Measurements from ENCODE around the gene SECISBP2.

The SECISBP2 gene

DNA sequence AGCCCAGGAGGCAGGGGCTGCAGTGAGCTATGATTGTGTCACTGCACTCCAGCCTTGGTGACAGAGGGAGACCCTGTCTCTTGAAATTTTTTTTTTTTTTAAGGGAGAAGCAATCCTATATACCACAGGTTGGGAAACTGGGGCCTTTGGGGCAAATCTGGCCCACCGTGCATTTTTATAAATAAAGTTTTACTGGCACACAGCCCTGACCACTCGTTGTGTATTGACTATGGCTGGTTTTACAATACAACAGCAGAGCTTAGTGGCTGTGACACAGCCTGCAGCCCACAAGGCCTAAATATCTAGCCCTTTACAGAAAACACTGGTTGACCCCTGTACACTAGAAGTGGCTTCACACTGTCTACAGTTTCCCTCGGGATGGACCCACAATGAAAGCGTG, 58.0 kb downstream of the SECISBP2 start:
- in situ Hi-C loops (cut with MboI; ENCODE audit: low pct_unique_long_range_greater_than_20kb, low sequenced_read_pairs) = no loop called here
- DNase-seq = no peak

- DNase-seq = no peak
- in situ Hi-C loops (cut with MboI; ENCODE audit: low pct_unique_long_range_greater_than_20kb, low sequenced_read_pairs) = no loop called here
Observed at GRCh38 chr9:89376741-89377351, 58.5 kb downstream of the SECISBP2 start.

DNA sequence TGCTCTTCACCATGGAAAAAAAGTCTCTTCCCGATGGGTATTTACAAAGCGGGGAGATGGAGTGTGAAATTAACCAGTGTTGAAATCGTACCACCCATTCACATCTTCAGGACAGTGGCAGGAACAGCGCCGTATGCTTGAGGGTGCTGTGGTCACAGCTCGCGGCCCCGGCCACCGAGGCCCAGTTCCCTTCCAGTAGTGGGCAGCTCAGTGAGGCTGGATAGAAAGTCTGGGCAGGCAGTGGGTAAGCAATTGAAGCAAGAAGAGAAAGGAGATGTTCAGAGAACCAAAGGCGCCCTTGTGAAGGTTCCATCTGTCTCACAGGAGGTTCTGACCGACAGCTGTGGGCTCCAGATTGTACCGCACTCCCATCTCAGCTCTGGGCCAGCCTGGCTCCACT, 59.1 kb downstream of the SECISBP2 start:
- DNase-seq = no peak
- in situ Hi-C loops (cut with MboI; ENCODE audit: low pct_unique_long_range_greater_than_20kb, low sequenced_read_pairs) = no loop called here

- in situ Hi-C loops (cut with MboI; ENCODE audit: low pct_unique_long_range_greater_than_20kb, low sequenced_read_pairs) = no loop called here
Observed at GRCh38 chr9:89378541-89378940, 60.2 kb downstream of the SECISBP2 start.

GRCh38 chr9:89379031-89379430, 60.7 kb downstream of the SECISBP2 start:
- no peak for DNase-seq
- in situ Hi-C loops (cut with MboI; ENCODE audit: low pct_unique_long_range_greater_than_20kb, low sequenced_read_pairs) = no loop called here

More at GRCh38 chr9:89378541-89378940, 60.2 kb downstream of the SECISBP2 start:
- no peak for DNase-seq

DNA sequence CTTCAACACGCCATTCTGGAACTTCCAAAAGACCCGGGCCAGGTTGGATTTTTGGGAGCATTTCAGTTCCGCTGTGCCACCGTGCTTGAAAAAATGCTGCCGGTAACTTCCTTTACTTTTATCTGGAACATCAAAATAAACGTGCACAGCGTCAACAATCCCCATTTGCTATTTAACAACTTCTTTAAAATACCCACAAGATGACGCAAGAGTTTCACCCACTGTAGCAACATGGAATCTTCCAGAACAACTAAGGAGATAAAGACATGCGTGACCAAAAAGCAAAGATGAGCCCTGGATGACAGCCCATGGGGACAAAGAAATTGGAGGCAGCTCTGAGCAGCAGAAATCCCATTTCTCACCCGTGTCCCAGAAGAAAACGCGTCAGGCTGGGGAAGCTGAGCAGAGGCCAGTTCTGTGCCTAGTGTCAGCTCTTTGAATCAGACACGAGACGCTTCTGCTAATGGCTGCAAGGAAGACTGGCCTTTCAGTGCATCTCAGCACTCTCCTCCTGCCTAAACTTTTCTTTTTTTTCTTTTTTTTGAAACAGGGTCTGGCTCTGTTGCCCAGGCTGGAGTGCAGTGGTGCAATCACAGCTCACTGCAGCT, 61.3 kb downstream of the SECISBP2 start:
- DNase-seq = peak; percentile 61
- in situ Hi-C loops (cut with MboI; ENCODE audit: low pct_unique_long_range_greater_than_20kb, low sequenced_read_pairs) = no loop called here

GRCh38 chr9:89380437-89381307, 62.4 kb downstream of the SECISBP2 start:
- in situ Hi-C loops (cut with MboI; ENCODE audit: low pct_unique_long_range_greater_than_20kb, low sequenced_read_pairs) = no loop called here
- DNase-seq = no peak

DNA sequence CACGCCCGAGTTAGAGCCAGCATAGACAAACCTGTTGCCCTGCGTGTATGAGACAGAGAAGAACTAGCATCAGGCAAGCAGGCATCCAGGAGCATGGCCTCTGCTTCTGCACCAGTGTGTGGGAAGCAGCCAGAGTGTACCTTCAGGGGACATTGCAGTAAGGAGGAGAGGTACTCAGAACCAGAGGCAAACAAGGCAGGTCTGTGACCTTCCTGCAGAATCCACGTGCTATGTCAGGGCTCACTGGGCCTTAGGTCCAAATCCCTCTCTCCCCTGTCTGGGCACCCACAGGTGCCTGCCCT, 63.0 kb downstream of the SECISBP2 start:
- in situ Hi-C loops (cut with MboI; ENCODE audit: low pct_unique_long_range_greater_than_20kb, low sequenced_read_pairs) = no loop called here
- DNase-seq = no peak

DNA sequence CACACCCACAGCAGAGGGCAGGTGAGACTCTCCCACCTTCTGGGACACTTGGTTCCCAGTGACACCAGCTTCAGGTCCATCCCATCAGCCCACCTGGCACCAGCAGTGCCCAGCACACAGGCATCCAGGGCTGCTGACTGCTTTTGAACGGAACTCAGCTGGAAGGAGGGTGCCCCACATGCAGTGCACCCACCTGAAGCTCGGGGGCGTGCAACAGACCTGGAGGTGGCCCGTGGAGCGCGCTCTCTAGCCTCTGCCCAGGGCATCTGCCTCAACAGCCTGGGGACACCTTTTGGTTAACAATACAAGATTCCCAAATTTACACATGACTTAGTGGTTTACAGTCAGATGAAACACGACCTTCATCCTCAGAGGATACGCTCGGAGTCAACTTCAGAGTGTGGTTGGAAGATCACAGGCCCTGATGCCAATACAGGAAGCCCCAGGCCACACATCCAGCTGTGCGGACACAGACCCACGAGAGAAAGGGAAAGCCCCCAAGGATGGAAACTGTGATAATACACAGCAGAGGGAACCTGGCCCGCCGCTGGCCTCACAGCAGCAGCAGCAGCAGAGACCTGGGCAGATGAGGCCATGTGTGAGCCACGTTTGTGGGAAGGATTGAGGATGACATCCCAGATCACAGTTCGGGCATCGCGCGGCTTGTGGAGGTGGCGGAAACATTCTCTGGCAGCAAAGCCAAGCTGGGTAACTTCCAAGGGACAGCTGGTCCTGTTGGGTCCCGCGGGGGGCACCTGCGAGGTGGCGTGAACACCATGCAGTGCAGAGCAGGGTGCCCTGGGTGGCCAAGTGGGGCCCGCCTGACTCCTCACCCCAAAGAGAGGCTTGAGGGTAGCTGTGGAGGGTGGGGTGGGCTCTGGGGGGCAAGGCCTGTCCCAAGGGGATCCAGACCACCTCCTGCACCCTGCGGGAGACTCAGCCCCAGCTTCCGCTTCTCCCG, 64.0 kb downstream of the SECISBP2 start:
- in situ Hi-C loops (cut with MboI; ENCODE audit: low pct_unique_long_range_greater_than_20kb, low sequenced_read_pairs) = no loop called here

DNA sequence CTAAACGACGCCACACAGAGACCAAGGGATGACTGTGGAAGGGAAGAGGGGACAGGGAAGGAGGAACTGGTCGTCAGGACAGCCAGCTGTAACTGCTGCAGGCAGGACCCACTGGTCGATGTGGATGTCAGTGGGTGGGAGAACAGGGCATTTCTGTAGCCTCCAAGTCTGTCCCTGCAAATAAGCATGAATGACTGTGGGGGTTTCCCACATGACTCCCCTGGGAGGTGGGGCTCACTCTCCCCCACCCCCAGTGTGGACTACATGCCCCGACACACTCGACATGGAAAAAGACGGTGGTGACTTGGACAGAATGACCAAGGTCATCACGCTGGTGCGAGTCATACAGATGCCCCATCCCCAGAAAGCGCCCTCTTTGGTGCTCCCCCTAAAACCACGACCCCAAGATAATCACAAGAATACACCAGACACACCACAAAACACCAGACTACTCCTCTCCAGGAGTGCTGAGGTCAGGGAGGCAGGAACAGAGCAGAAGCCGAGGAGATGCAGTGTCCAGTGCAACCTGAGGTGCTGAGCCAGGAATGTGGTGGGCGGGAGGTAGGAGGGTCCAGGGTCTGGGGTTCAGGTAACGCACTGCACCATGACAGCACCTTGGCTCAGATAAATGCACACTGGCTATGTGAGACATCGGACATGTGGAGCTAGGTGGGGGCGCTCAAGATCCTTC, 64.9 kb downstream of the SECISBP2 start:
- no peak for DNase-seq
- in situ Hi-C loops (cut with MboI; ENCODE audit: low pct_unique_long_range_greater_than_20kb, low sequenced_read_pairs) = no loop called here

More for the DNA sequence above, 64.0 kb downstream of the SECISBP2 start:
- DNase-seq = no peak

DNA sequence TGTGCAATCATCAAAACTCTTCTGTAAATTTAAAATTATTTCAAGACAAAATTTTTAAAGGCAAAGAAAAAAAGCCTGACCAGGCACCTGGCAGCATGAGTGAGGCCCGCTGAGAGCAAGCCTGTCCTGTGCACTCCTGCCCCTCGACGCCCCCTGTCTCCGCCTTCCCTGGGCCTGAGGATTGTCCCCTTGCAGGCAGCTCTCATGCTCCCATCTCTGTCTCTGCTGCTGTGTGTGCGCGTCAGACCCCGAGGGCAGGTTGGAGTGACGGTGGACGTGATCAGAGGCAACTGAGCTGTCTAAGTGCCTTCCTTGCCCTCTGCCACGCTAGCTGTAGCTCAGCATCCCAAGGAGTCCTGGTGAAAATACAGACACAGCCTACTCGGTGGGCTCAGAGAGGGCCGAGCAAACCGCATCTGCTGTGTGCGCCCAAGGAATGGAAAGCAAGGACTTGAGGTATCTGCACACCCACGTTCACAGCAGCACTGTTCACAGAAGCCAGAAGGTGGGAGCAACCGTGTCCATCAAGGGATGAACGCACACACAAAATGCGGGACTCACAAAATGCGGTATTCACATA, 65.5 kb downstream of the SECISBP2 start:
- DNase-seq = no peak
- in situ Hi-C loops (cut with MboI; ENCODE audit: low pct_unique_long_range_greater_than_20kb, low sequenced_read_pairs) = no loop called here

DNA sequence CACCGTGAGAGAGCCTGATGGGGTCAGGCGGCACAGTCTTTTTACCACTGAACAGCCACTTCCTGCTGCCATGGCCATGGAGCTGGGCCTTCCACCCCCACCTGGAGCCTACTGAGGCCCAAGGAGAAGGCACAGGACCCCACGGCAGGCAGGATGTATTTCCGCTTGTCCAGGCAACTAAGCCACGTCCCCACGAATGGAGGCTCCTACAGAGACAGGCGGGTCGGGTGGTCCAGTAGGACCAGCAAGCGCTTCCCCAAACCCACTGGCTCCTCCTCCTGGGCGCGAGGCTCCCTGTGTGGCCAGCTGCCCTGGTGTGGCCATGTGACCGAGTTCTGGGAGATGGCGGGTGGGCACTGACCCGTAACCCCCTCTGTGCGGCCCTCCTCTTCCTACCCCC, 66.5 kb downstream of the SECISBP2 start:
- DNase-seq = no peak
- in situ Hi-C loops (cut with MboI; ENCODE audit: low pct_unique_long_range_greater_than_20kb, low sequenced_read_pairs) = no loop called here

DNA sequence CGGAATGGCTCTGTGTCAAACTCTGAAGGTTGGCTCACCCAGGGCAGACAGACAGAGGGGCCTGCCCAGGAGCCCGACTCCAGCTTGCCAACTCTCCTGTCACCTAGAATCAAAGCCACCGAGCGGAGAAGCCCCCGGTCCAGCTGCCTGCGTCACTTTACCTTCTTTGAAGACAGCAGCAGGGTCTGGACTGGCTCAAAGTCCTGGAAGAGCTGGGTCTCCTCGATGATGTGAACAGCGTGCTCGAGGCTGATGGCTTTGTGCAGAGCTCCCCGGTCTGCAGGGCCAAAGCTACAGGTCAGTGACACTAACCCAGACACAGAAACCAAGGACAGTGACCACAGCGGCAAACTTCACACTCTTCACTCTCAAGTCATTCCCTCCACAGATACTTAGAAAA, 67.9 kb downstream of the SECISBP2 start:
- DNase-seq = no peak
- in situ Hi-C loops (cut with MboI; ENCODE audit: low pct_unique_long_range_greater_than_20kb, low sequenced_read_pairs) = no loop called here

DNA sequence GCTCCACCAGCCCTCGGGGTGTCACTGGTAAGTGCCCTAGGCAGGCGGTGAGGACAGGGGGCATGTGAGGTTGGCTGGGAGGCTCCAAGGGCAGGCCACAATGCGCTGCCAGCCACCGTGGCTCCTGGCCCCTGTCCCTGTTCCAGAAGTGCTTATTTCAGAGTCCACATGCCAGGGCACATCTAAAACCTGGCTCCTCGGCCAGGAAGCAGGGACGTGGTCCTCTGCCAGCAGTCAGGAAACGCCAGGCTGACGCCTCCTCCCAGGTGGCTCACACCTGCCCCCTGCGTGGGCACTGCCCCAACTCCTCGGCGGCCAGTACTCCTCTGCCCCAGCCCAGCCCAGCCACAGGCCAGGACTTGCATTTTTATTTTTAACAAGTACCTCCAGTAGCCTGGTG, 68.5 kb downstream of the SECISBP2 start:
- DNase-seq = no peak
- in situ Hi-C loops (cut with MboI; ENCODE audit: low pct_unique_long_range_greater_than_20kb, low sequenced_read_pairs) = no loop called here

- in situ Hi-C loops (cut with MboI; ENCODE audit: low pct_unique_long_range_greater_than_20kb, low sequenced_read_pairs) = no loop called here
- no peak for DNase-seq
Observed at GRCh38 chr9:89387197-89387849, 69.0 kb downstream of the SECISBP2 start.

DNA sequence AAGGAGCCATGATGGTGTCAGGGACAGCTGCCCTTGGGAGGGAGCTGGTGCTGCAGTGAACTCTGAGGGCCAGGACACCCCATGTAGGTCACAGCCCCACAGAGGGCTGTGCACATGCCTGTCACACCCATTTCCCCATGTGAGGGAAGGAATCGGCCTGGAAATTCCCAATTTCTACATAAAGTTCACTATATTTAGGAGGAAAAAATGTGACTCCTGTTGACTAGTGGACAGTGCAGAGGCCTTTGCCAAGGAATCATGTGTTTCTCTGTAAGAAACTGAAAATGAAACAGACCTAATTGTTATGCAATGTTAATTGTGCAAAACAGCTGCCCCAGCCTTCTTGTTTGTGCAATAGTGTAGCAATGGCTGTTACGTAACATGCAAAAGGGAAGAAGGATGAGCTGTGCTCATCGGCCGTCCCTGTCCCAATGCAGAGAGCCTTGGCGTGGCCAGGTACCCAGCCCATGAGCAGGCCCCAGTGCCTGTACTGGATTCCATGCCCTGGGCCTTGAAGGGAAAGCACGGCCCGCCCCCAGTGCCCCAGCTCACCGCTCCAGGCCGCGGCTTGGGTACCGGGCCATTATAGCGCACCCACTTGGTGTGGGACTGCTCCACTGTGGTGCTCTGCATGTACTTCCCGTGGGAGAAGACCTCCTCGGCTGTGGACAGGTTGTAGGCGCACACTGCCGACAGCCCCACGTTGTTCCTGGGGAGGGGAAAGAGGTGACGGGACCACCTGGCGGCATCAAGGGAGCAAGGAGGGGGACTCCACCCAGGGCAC, 70.0 kb downstream of the SECISBP2 start:
- in situ Hi-C loops (cut with MboI; ENCODE audit: low pct_unique_long_range_greater_than_20kb, low sequenced_read_pairs) = no loop called here
- peak; percentile 43 for DNase-seq

GRCh38 chr9:89388868-89389177, 70.5 kb downstream of the SECISBP2 start:
- no peak for DNase-seq
- in situ Hi-C loops (cut with MboI; ENCODE audit: low pct_unique_long_range_greater_than_20kb, low sequenced_read_pairs) = no loop called here

All from KBM-7 (cell line).